Ramos (cell line): ENCODE results near the gene ZNF441.
"Not testable (repeated sequence)": the region's sequence is repeated elsewhere in the genome, so short reads cannot be mapped to it uniquely, and the experiment has no call there.

Experiments used
- in situ Hi-C: fragments of 300-500 bp; cut with MboI; formaldehyde crosslinking; loops from one replicate; pipeline ENCODE4 v1.14.3; 2022; ENCODE audit warnings: low sequenced_read_pairs; ENCODE audit not compliant: unreplicated experiment

ZNF441 gene

GRCh38 chr19:11776669-11777068 lies 9.9 kb downstream of the ZNF441 start:
- in situ Hi-C loops = not testable (repeated sequence)

- in situ Hi-C loops = no loop called here
Measured at GRCh38 chr19:11780431-11781020, 13.7 kb downstream of the ZNF441 start.

GRCh38 chr19:11781295-11782057 lies 14.7 kb downstream of the ZNF441 start:
- in situ Hi-C loops = no loop called here

- in situ Hi-C loops = no loop called here
Measured at GRCh38 chr19:11783767-11784166, 17.0 kb downstream of the ZNF441 start.

GRCh38 chr19:11784356-11784755 lies 17.6 kb downstream of the ZNF441 start:
- in situ Hi-C loops = no loop called here

GRCh38 chr19:11787536-11787935 lies 20.7 kb downstream of the ZNF441 start:
- in situ Hi-C loops = no loop called here

GRCh38 chr19:11792942-11793341 lies 26.1 kb downstream of the ZNF441 start:
- in situ Hi-C loops = no loop called here

- in situ Hi-C loops = no loop called here
Measured at GRCh38 chr19:11797491-11797890, 30.7 kb downstream of the ZNF441 start.

- in situ Hi-C loops = no loop called here
Measured at GRCh38 chr19:11798391-11799330, 31.9 kb downstream of the ZNF441 start, which contains the start of gene ZNF491. ZNF491 (plus strand) TSS chr19:11798523; CDS start chr19:11805954, 7,431 bp downstream.

- in situ Hi-C loops = no loop called here
Measured at GRCh38 chr19:11806354-11807098, 39.7 kb downstream of the ZNF441 start.

GRCh38 chr19:11807099-11807380 lies 40.2 kb downstream of the ZNF441 start:
- in situ Hi-C loops = no loop called here

GRCh38 chr19:11813703-11814028 lies 46.9 kb downstream of the ZNF441 start:
- in situ Hi-C loops = no loop called here

- in situ Hi-C loops = no loop called here
Measured at GRCh38 chr19:11814029-11814699, 47.4 kb downstream of the ZNF441 start, which contains the start of gene ZNF440. ZNF440 (plus strand) TSS chr19:11814273; CDS start chr19:11814448, 175 bp downstream.

- in situ Hi-C loops = no loop called here
Measured at GRCh38 chr19:11814700-11815035, 47.9 kb downstream of the ZNF441 start.

- in situ Hi-C loops = no loop called here
Measured at GRCh38 chr19:11821474-11822109, 54.8 kb downstream of the ZNF441 start.

- in situ Hi-C loops = not testable (repeated sequence)
Measured at GRCh38 chr19:11828957-11829876, 62.4 kb downstream of the ZNF441 start.

- in situ Hi-C loops = no loop called here
Measured at GRCh38 chr19:11832253-11832912, 65.6 kb downstream of the ZNF441 start.

GRCh38 chr19:11833541-11833940 lies 66.7 kb downstream of the ZNF441 start:
- in situ Hi-C loops = no loop called here
